Measurements from ENCODE around the gene PRMT7.

PRMT7 gene

GRCh38 chr16:68371706-68372380, 61.0 kb downstream of the PRMT7 start:
- Mint-ChIP-seq H3K36me3 (ENCODE audit: low read depth) (no peaks in the 10 kb centered on the region), H3K4me3 (no peak overlapping the region), H3K4me1 (ENCODE audit: low read depth) (peaks cover 30% of the 10 kb centered on the region), H3K9me3 (no peaks in the 10 kb centered on the region), H3K27ac (no peak overlapping the region), H3K27me3 (peaks cover 76% of the 10 kb centered on the region)
- intact Hi-C loops (cut with micrococcal nuclease): no loop called here

GRCh38 chr16:68372381-68372720, 61.5 kb downstream of the PRMT7 start:
- Mint-ChIP-seq H3K27me3 (peaks cover 73% of the 10 kb centered on the region), H3K27ac (no peak overlapping the region), H3K36me3 (ENCODE audit: low read depth) (no peaks in the 10 kb centered on the region), H3K4me1 (ENCODE audit: low read depth) (peaks cover 30% of the 10 kb centered on the region), H3K9me3 (no peaks in the 10 kb centered on the region), H3K4me3 (no peak overlapping the region)
- intact Hi-C loops (cut with micrococcal nuclease): no loop called here

GRCh38 chr16:68372806-68373205, 62.0 kb downstream of the PRMT7 start:
- no peaks in the 10 kb centered on the region for H3K9me3 Mint-ChIP-seq
- peaks cover 30% of the 10 kb centered on the region for H3K4me1 Mint-ChIP-seq (ENCODE audit: low read depth)
- intact Hi-C loops (cut with micrococcal nuclease): no loop called here
- H3K36me3 Mint-ChIP-seq (ENCODE audit: low read depth): no peaks in the 10 kb centered on the region
- no peak overlapping the region for H3K4me3 Mint-ChIP-seq
- peaks cover 71% of the 10 kb centered on the region for H3K27me3 Mint-ChIP-seq
- H3K27ac Mint-ChIP-seq: no peak overlapping the region

- H3K4me1 Mint-ChIP-seq (ENCODE audit: low read depth): peaks cover 28% of the 10 kb centered on the region
- intact Hi-C loops (cut with micrococcal nuclease): no loop called here
These were observed 62.9 kb downstream of the PRMT7 start for GRCh38 chr16:68373528-68374245.

DNA sequence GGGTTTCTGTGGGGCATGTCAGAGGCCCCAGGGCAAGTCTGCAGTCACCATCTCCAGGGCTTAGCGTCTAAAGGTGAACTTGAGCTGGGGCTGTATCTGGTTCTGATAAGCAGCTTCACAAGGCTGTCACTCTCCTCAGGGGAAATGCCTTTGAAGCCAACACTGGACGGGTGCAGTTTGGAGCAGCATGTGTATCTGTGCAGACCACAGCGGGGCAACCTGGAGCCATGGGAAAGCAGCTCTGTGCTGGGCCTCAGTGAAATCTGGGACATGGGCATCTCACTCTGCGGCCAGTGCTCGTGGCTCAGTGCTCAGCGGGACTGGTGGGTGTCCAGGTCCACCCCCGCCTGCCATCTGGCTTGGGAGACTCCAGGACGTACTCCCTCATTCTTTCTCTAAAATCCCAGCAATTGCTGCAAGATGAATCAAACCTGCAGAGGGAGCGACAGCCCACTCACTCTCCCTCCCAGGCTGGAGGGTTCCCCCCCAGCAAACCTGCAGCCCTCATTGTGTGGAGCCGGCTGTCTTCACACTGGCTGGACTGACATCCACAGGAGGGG, 63.5 kb downstream of the PRMT7 start:
- H3K36me3 Mint-ChIP-seq (ENCODE audit: low read depth): no peaks in the 10 kb centered on the region

More at GRCh38 chr16:68373528-68374245, 62.9 kb downstream of the PRMT7 start:
- Mint-ChIP-seq H3K4me3 (no peak overlapping the region), H3K27ac (no peak overlapping the region), H3K27me3 (peaks cover 70% of the 10 kb centered on the region), H3K36me3 (ENCODE audit: low read depth) (no peaks in the 10 kb centered on the region), H3K9me3 (no peaks in the 10 kb centered on the region)

GRCh38 chr16:68374961-68375660, 64.3 kb downstream of the PRMT7 start:
- Mint-ChIP-seq H3K4me3 (no peak overlapping the region), H3K4me1 (ENCODE audit: low read depth) (peaks cover 20% of the 10 kb centered on the region), H3K27ac (no peak overlapping the region), H3K27me3 (peaks cover 76% of the 10 kb centered on the region), H3K9me3 (no peaks in the 10 kb centered on the region), H3K36me3 (ENCODE audit: low read depth) (no peaks in the 10 kb centered on the region)
- intact Hi-C loops (cut with micrococcal nuclease): no loop called here

More for the DNA sequence above, 63.5 kb downstream of the PRMT7 start:
- no peak overlapping the region for H3K4me3 Mint-ChIP-seq
- intact Hi-C loops (cut with micrococcal nuclease): no loop called here
- peaks cover 28% of the 10 kb centered on the region for H3K4me1 Mint-ChIP-seq (ENCODE audit: low read depth)
- no peaks in the 10 kb centered on the region for H3K9me3 Mint-ChIP-seq
- no peak overlapping the region for H3K27ac Mint-ChIP-seq
- peaks cover 71% of the 10 kb centered on the region for H3K27me3 Mint-ChIP-seq

DNA sequence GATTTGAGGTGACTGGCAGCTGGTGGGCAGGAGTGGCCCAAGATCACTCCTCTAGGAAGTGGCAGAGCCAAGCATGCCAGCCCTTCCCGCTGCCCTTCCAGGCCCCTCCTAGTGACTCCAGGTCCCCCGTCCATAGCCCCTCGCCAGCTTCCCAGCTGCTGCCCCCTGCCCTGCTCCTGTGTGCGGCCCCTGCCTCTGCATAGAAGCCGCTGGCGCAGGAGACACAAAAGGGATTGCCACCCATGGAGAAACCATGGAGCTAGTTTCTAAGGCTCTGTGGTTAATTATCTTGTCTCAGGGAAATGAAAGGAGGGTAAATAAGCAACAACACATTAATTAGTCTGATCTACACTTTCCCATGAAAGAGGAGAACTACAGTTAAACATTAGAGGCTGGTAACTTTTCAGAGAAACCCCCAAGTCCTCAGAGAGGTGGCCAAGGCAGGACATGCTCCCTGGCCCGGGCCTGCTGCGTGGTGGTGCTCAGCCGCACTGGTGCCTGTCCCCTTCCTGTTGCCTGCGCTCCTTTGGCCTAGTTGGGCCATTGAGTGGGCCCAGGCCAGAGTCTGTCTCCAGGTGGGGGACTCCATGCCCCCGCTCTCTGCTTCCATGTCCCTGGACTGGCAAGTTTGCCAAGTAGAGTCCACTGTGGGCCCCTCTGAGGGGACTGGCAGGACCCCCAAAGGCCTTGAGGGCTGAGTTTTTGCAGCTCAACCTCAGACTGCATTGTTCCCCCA, 65.2 kb downstream of the PRMT7 start:
- no peak overlapping the region for H3K4me3 Mint-ChIP-seq
- intact Hi-C loops (cut with micrococcal nuclease): no loop called here
- H3K4me1 Mint-ChIP-seq (ENCODE audit: low read depth): peaks cover 12% of the 10 kb centered on the region
- peaks cover 71% of the 10 kb centered on the region for H3K27me3 Mint-ChIP-seq
- no peaks in the 10 kb centered on the region for H3K36me3 Mint-ChIP-seq (ENCODE audit: low read depth)
- no peak overlapping the region for H3K27ac Mint-ChIP-seq
- no peaks in the 10 kb centered on the region for H3K9me3 Mint-ChIP-seq

- no peaks in the 10 kb centered on the region for H3K36me3 Mint-ChIP-seq (ENCODE audit: low read depth)
These were observed 65.8 kb downstream of the PRMT7 start for GRCh38 chr16:68376590-68376989.

GRCh38 chr16:68377221-68377620, 66.4 kb downstream of the PRMT7 start:
- Mint-ChIP-seq H3K27ac (no peak overlapping the region), H3K36me3 (ENCODE audit: low read depth) (no peaks in the 10 kb centered on the region), H3K9me3 (no peaks in the 10 kb centered on the region), H3K4me3 (no peak overlapping the region), H3K27me3 (peaks cover 66% of the 10 kb centered on the region), H3K4me1 (ENCODE audit: low read depth) (peaks cover 14% of the 10 kb centered on the region)
- intact Hi-C loops (cut with micrococcal nuclease): no loop called here

More at GRCh38 chr16:68376590-68376989, 65.8 kb downstream of the PRMT7 start:
- intact Hi-C loops (cut with micrococcal nuclease): no loop called here
- Mint-ChIP-seq H3K27me3 (peaks cover 68% of the 10 kb centered on the region), H3K4me1 (ENCODE audit: low read depth) (peaks cover 10% of the 10 kb centered on the region), H3K27ac (no peak overlapping the region), H3K9me3 (no peaks in the 10 kb centered on the region), H3K4me3 (no peak overlapping the region)

DNA sequence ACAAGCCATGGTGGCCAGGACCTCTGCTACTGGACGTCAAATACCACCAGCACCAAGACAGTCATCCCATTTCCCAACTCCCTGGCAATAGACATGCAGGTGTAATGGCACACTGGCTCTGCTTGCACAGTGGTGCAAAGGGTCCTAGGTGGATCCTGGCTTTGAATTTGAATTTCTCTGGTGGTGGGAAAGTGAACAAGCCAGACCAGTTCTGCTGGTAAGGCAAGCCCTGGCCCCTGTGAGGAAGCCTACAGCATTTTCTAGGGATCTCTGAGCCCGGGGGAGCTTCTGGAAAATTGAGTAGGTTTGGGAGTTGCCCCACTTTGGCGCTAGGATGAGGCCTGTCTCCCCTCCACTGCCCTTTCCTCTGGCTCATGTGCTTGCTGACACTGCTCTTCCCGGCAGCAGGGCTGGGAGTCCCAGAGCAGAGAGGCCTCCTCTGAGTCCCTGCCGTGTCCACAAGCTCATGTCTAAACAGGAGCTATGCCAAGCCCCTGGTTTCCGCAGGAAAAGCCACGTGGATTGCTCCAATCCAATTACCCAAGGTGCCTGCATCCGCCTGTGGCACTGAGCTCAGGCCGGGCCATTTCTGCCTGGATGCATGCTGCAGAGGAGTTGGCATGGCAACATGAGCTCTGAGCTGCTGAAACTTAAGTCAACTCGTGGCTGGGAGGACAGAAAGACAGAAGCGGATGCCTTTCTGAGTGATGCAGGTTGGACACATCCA, 67.0 kb downstream of the PRMT7 start:
- H3K36me3 Mint-ChIP-seq (ENCODE audit: low read depth): no peaks in the 10 kb centered on the region
- no peak overlapping the region for H3K4me3 Mint-ChIP-seq
- intact Hi-C loops (cut with micrococcal nuclease): no loop called here
- no peaks in the 10 kb centered on the region for H3K9me3 Mint-ChIP-seq
- peaks cover 19% of the 10 kb centered on the region for H3K4me1 Mint-ChIP-seq (ENCODE audit: low read depth)
- no peak overlapping the region for H3K27ac Mint-ChIP-seq
- H3K27me3 Mint-ChIP-seq: peaks cover 66% of the 10 kb centered on the region

- peaks cover 58% of the 10 kb centered on the region for H3K27me3 Mint-ChIP-seq
- no peaks in the 10 kb centered on the region for H3K9me3 Mint-ChIP-seq
- intact Hi-C loops (cut with micrococcal nuclease): no loop called here
- H3K4me1 Mint-ChIP-seq (ENCODE audit: low read depth): peaks cover 22% of the 10 kb centered on the region
- H3K27ac Mint-ChIP-seq: no peak overlapping the region
- H3K4me3 Mint-ChIP-seq: no peak overlapping the region
- H3K36me3 Mint-ChIP-seq (ENCODE audit: low read depth): no peaks in the 10 kb centered on the region
These were observed 67.9 kb downstream of the PRMT7 start for GRCh38 chr16:68378436-68379415.

Data from dendritic cell treated with granulocyte-macrophage colony-stimulating factor and Interleukin-4, amounts not matched to agents 40 ng/mL and 50 ng/mL, for 4 days (primary cell).